OCI-LY1 (cell line): ENCODE data around the gene QTRT2.

Experiments
- H2AFZ ChIP-seq: fragments of 200-600 bp; sonication (generic), shearing (Covaris generic); 2 replicates; pipeline ENCODE4 v1.6.0; 2014; ENCODE audit warnings: antibody characterized with exemption, mild to moderate bottlenecking, low read length
- H3F3A ChIP-seq: fragments of 200-600 bp; sonication (generic), shearing (Covaris generic); 2 replicates; pipeline ENCODE4 v1.6.0; 2014; ENCODE audit warnings: mild to moderate bottlenecking, antibody characterized with exemption, low read length, moderate library complexity; ENCODE audit not compliant: insufficient read depth
- H3K27ac ChIP-seq: fragments of 200-600 bp; sonication (generic); 2 replicates; pipeline ENCODE4 v1.5.1; 2014; ENCODE audit warnings: low read length, mixed run types, mild to moderate bottlenecking, low read depth; ENCODE audit not compliant: poor library complexity, severe bottlenecking
- H3K27me3 ChIP-seq: fragments of 200-600 bp; sonication (generic); 2 replicates; pipeline ENCODE4 v1.6.0; 2014; ENCODE audit warnings: antibody characterized with exemption, mild to moderate bottlenecking, low read length, moderate library complexity; ENCODE audit not compliant: insufficient read depth
- H3K36me3 ChIP-seq: fragments of 200-600 bp; sonication (generic); 2 replicates; pipeline ENCODE4 v1.6.1; 2014; ENCODE audit warnings: mild to moderate bottlenecking, antibody characterized with exemption, low read length, moderate library complexity, mixed read lengths; ENCODE audit not compliant: insufficient read depth
- H3K4me1 ChIP-seq: fragments of 200-600 bp; sonication (generic); 2 replicates; pipeline ENCODE4 v1.5.1; 2014; ENCODE audit warnings: mild to moderate bottlenecking, low read length, moderate library complexity; ENCODE audit not compliant: insufficient read depth, severe bottlenecking
- H3K4me2 ChIP-seq: fragments of 200-600 bp; sonication (generic), shearing (Covaris generic); 2 replicates; pipeline ENCODE4 v1.6.1; 2014; ENCODE audit warnings: low read length
- H3K4me3 ChIP-seq: fragments of 200-600 bp; sonication (generic); 2 replicates; pipeline ENCODE4 v1.5.1; 2014; ENCODE audit warnings: low read length, low read depth, mild to moderate bottlenecking, mixed read lengths; ENCODE audit not compliant: poor library complexity, severe bottlenecking
- H3K79me2 ChIP-seq: fragments of 200-600 bp; shearing (Covaris generic); 2 replicates; pipeline ENCODE4 v1.6.1; 2016; ENCODE audit warnings: mixed run types, low read length, mixed read lengths; ENCODE audit not compliant: insufficient read depth
- H3K9ac ChIP-seq: fragments of 200-600 bp; sonication (generic), shearing (Covaris generic); 2 replicates; pipeline ENCODE4 v1.6.1; 2014; ENCODE audit warnings: mild to moderate bottlenecking, low read length, mixed read lengths
- H3K9me2 ChIP-seq: fragments of 200-600 bp; sonication (generic), shearing (Covaris generic); 2 replicates; pipeline ENCODE4 v1.6.1; 2014; ENCODE audit warnings: low read depth, mild to moderate bottlenecking, low read length, mixed read lengths
- H3K9me3 ChIP-seq: fragments of 200-600 bp; shearing (Covaris generic); 2 replicates; pipeline ENCODE4 v1.6.1; 2014; ENCODE audit warnings: low read length, mixed read lengths
- H4K20me1 ChIP-seq: fragments of 200-600 bp; sonication (generic), shearing (Covaris generic); 2 replicates; pipeline ENCODE4 v1.6.0; 2016; ENCODE audit warnings: mild to moderate bottlenecking, low read length; ENCODE audit not compliant: insufficient read depth
- CTCF ChIP-seq: fragments of 200-600 bp; sonication (generic), shearing (Covaris generic); IDR thresholded peaks from 2 replicates; pipeline ENCODE4 v1.5.1; 2017; ENCODE audit warnings: mild to moderate bottlenecking, antibody characterized with exemption, low read length, moderate library complexity, mixed read lengths
- EZH2 ChIP-seq: fragments of 200-600 bp; sonication (generic), shearing (Covaris generic); IDR thresholded peaks from 2 replicates; pipeline ENCODE4 v1.8.0; 2017; ENCODE audit warnings: borderline replicate concordance, mixed run types, mild to moderate bottlenecking, antibody characterized with exemption, low read length, moderate library complexity, mixed read lengths

Gene QTRT2

GRCh38 chr3:114108137-114108536 is 51.6 kb downstream of the QTRT2 start:
- H3K9me3 ChIP-seq, result no peaks in the 10 kb centered on the region
- no peaks in the 10 kb centered on the region for H4K20me1 ChIP-seq
- H2AFZ ChIP-seq, result no peak overlapping the region
- H3K79me2 ChIP-seq, result no peaks in the 10 kb centered on the region
- no peaks in the 10 kb centered on the region for H3K9me2 ChIP-seq
- no peak overlapping the region for H3K4me2 ChIP-seq
- TF ChIP-seq CTCF, result no peak
- TF ChIP-seq EZH2, result no peak
- no peaks in the 10 kb centered on the region for H3K4me1 ChIP-seq
- no peak overlapping the region for H3K27ac ChIP-seq
- no peaks in the 10 kb centered on the region for H3K36me3 ChIP-seq
- 0 out of 2 replicates have a peak, but pooled peaks cover 4% of the 10 kb centered on the region for H3K27me3 ChIP-seq
- H3F3A ChIP-seq, result no peaks in the 10 kb centered on the region
- no peak overlapping the region for H3K4me3 ChIP-seq
- H3K9ac ChIP-seq, result no peak overlapping the region

GRCh38 chr3:114110439-114110838 is 53.9 kb downstream of the QTRT2 start:
- TF ChIP-seq EZH2 (no peak), CTCF (no peak)
- H2AFZ ChIP-seq, result no peak overlapping the region

GRCh38 chr3:114111060-114111770 is 54.7 kb downstream of the QTRT2 start:
- no peaks in the 10 kb centered on the region for H3K9me3 ChIP-seq
- H2AFZ ChIP-seq, result no peak overlapping the region
- 0 out of 2 replicates have a peak, but pooled peaks cover 4% of the 10 kb centered on the region for H3K27me3 ChIP-seq
- H3F3A ChIP-seq, result no peaks in the 10 kb centered on the region
- H3K4me1 ChIP-seq, result no peaks in the 10 kb centered on the region
- H3K4me3 ChIP-seq, result no peak overlapping the region
- H3K4me2 ChIP-seq, result no peak overlapping the region
- H3K9ac ChIP-seq, result no peak overlapping the region
- no peaks in the 10 kb centered on the region for H4K20me1 ChIP-seq
- no peak overlapping the region for H3K27ac ChIP-seq
- TF ChIP-seq CTCF, result no peak
- no peak for TF ChIP-seq EZH2
- H3K79me2 ChIP-seq, result no peaks in the 10 kb centered on the region
- no peaks in the 10 kb centered on the region for H3K36me3 ChIP-seq
- H3K9me2 ChIP-seq, result no peaks in the 10 kb centered on the region

More at GRCh38 chr3:114110439-114110838, 53.9 kb downstream of the QTRT2 start:
- Histone ChIP-seq H3K27ac (no peak overlapping the region), H3K79me2 (no peaks in the 10 kb centered on the region), H3K4me3 (no peak overlapping the region), H3K27me3 (0 out of 2 replicates have a peak, but pooled peaks cover 4% of the 10 kb centered on the region), H3K4me2 (no peak overlapping the region), H3K9me3 (no peaks in the 10 kb centered on the region), H3K4me1 (no peaks in the 10 kb centered on the region), H3K9ac (no peak overlapping the region), H4K20me1 (no peaks in the 10 kb centered on the region), H3F3A (no peaks in the 10 kb centered on the region), H3K9me2 (no peaks in the 10 kb centered on the region), H3K36me3 (no peaks in the 10 kb centered on the region)
